Mucosa of descending colon (tissue), 3 donors: Measurements from ENCODE around the gene MVD. TPM values are rescaled to one million over a fixed set of nuclear protein-coding genes. Genes with fewer than 3 reads are reported as not detected.

ENCODE experiments used
- ATAC-seq: fragments of 200-7000 bp; cut with Tn5 transposase; one replicate; pipeline ENCODE4 v1.9.1; 2020; ENCODE audit warnings: mild to moderate bottlenecking, moderate library complexity
- DNase-seq, 3 donors: peaks; one replicate each; pipeline ENCODE4 v3.0.0-alpha.2; 2020
- H3K36me3 ChIP-seq: fragments of 200-600 bp; one replicate; pipeline ENCODE4 v1.8.0; 2021; ENCODE audit warnings: low read depth, mild to moderate bottlenecking
- H3K4me1 ChIP-seq: fragments of 200-600 bp; one replicate; pipeline ENCODE4 v1.8.0; 2021; ENCODE audit warnings: low read depth, mild to moderate bottlenecking
- H3K4me3 ChIP-seq: fragments of 200-600 bp; one replicate; pipeline ENCODE4 v1.8.0; 2021; ENCODE audit warnings: mild to moderate bottlenecking
- H3K9me3 ChIP-seq: fragments of 200-600 bp; one replicate; pipeline ENCODE4 v1.8.0; 2021; ENCODE audit warnings: mild to moderate bottlenecking
- intact Hi-C, 2 donors: fragments of 100-400 bp; cut with DNase I in 1 of 2; cut with micrococcal nuclease in 1 of 2; formaldehyde crosslinking; loops; one replicate each; pipeline versions ENCODE4 v1.11.0 to v1.11.1; 2022; cut with DNase I, micrococcal nuclease
- total RNA-seq, 3 donors: library from RNA; stranded (reverse); fragmentation: NEBNext Ultra II Directional in 2 of 3; extraction: Animal tissue kit (Norgen Biotek cat#: 25700) in 2 of 3; gene quantifications; one replicate each; pipeline versions ENCODE4 v1.2.1 to v1.2.4, GENCODE V29; 2021 to 2023
- TF ChIP-seq, protein P1 (sequence below): fragments of 200-600 bp; IDR thresholded peaks from one replicate; pipeline ENCODE4 v1.8.0; 2022; ENCODE audit warnings: antibody characterized with exemption, mild to moderate bottlenecking
- donor health status: DM: no; HTN: no; CAD: no; lungs with moderate emphysema.
- donor health status: DM: no; HTN: no; CAD: no.
- donor health status: DM: no; HTN: yes; CAD: no.

MVD gene
- total RNA-seq, 3 donors from 2014 or later: 42.7 to 89.5 (median 72.5) TPM

DNA sequence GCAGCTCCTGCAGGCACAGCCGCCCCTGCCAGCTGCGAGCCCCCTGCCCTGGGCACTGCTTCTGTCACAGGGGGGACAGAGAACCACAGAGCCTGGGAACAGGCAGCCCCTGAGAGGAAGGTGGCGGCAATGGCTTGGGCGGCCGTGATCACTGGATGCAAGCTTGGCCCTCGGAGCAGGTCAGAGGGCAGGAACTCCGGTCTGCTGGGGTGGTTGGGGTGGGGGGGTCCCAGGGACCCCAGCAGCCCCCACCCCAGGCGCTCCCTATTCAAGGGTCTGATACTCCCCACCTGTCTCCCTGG is 10.2 kb downstream of the MVD start:
- intact Hi-C loops: no loop called here
- ATAC-seq (no peak), DNase-seq (peak in 2 of 3 donors; percentile 33 to 58)
- no peaks in the 10 kb centered on the region for H3K9me3 ChIP-seq
- H3K4me3 ChIP-seq: no peak overlapping the region
- TF ChIP-seq, protein P1, sequence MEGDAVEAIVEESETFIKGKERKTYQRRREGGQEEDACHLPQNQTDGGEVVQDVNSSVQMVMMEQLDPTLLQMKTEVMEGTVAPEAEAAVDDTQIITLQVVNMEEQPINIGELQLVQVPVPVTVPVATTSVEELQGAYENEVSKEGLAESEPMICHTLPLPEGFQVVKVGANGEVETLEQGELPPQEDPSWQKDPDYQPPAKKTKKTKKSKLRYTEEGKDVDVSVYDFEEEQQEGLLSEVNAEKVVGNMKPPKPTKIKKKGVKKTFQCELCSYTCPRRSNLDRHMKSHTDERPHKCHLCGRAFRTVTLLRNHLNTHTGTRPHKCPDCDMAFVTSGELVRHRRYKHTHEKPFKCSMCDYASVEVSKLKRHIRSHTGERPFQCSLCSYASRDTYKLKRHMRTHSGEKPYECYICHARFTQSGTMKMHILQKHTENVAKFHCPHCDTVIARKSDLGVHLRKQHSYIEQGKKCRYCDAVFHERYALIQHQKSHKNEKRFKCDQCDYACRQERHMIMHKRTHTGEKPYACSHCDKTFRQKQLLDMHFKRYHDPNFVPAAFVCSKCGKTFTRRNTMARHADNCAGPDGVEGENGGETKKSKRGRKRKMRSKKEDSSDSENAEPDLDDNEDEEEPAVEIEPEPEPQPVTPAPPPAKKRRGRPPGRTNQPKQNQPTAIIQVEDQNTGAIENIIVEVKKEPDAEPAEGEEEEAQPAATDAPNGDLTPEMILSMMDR: no peak
- H3K4me1 ChIP-seq: peaks cover 9% of the 10 kb centered on the region
- no peaks in the 10 kb centered on the region for H3K36me3 ChIP-seq

DNA sequence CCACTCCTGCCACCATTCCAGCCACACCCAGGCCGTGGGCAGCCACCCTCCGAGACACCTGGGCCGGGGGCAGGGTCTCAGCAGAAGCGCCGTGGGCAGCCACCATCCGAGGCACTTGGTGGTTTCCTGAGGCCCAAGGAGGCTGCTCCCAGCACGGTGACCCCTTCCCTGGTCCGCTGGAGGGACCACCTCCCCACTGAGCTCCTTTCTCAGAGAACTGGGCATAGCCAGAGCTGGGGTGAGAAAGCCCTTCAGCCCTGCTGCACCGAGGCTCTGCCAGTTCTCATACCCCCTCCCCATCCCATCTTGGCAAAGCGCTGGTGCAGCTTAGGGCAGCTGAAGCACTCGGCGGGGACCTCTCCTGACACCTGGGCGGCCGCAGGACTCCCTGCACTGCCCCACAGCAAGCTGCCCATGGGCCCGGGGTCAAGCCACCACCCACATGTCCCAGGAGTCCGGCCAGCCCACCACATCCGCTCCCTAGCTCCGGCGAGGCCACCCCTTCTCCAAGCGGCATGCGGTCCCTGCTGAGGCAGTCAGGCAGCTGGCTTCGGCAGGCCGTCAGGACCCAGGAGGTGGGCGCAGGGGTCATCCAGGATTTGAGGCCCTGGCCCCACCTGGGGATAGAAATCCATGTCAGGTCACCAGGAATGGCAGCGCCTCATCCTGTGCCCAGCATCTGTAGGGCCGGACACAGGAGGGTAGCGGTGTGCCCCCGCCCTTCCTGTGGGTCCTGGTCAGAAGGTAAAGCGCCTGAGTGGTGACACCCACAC is 10.7 kb downstream of the MVD start:
- Histone ChIP-seq H3K4me3 (no peak overlapping the region), H3K36me3 (no peaks in the 10 kb centered on the region), H3K9me3 (no peaks in the 10 kb centered on the region), H3K4me1 (peaks cover 9% of the 10 kb centered on the region)
- TF ChIP-seq, protein P1: no peak
- DNase-seq: peak in 2 of 3 donors; percentile 41 to 64
- ATAC-seq: no peak
- intact Hi-C loops: no loop called here

DNA sequence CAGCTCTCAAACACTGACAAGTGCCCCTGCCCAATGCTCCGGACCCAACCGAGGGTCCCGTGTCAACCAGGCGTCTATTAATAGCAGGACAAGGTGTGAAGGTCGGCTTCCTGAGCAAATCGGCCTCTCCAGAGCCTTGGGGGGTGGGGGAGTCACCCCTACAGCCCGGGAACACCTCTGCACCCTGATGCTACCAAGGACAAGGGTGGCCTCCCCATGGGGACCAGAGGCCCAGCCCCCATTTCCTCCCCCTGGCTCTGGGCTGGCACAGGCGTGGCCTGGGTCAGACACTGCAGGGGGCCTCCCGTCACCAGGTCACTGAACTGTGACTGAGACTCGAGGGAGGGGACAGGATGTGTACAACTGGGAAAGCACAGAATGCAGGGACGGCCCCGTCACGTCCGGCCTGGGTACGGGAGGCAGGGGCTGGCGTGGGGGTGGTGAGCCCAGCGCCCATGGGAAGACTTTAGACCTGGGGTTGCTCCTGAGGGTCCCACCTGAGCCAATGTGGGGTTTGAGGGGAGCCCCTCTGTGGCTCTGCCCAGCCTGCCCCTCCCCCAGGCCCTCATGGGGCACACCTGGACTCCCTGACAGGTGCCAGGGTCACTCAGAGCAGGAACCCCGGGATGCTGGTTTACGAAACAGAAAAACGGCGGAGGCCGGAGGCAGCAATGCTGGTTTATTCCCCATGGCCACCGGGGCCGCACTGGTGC is 11.5 kb downstream of the MVD start:
- TF ChIP-seq, protein P1: no peak
- Histone ChIP-seq H3K36me3 (no peaks in the 10 kb centered on the region), H3K4me3 (peak overlapping the region; percentile 45), H3K4me1 (peaks cover 9% of the 10 kb centered on the region), H3K9me3 (no peaks in the 10 kb centered on the region)
- peak; percentile 59 to 92 (median 76) for DNase-seq
- intact Hi-C loops: no loop called here
- ATAC-seq: peak; percentile 59

DNA sequence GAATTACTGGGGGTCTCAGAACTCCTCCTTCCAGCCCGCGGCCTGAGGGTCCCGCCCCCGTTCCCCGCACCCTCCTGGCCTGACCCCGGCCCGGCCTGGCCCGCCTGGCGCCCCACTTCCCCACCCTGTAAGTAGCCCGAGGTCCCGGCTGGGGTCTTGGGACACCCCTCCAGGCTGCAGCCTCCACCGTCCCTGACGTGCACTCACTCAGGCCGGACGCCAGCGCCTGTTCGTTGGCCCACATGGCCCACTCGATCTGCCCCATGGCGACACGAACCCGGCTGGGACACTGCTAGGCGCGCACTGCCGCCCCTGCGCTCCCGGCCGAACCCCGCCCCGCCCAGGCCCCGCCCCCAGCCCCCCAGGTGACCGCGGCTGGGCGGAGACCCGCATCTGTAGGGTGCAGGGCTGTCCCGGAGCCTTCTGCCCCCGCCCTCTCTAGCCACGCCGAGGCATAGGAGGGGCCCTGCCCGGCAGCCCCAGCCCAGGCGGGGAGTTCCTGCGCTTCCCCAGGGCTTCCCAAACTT is 12.1 kb downstream of the MVD start, which contains the start of gene CYBA:
TSS of gene CYBA (minus strand) at position 305 of the 527 bp plus-strand sequence. CDS start at position 265, 40 bp downstream.
- H3K9me3 ChIP-seq: no peaks in the 10 kb centered on the region
- DNase-seq (peak; percentile 87 to 95 (median 93)), ATAC-seq (peak; percentile 85)
- no peaks in the 10 kb centered on the region for H3K36me3 ChIP-seq
- intact Hi-C loops: no loop called here
- H3K4me3 ChIP-seq: peak within 1 kb of the TSS; percentile 45
- TF ChIP-seq, protein P1: no peak
- peaks cover 11% of the 10 kb centered on the region for H3K4me1 ChIP-seq

DNA sequence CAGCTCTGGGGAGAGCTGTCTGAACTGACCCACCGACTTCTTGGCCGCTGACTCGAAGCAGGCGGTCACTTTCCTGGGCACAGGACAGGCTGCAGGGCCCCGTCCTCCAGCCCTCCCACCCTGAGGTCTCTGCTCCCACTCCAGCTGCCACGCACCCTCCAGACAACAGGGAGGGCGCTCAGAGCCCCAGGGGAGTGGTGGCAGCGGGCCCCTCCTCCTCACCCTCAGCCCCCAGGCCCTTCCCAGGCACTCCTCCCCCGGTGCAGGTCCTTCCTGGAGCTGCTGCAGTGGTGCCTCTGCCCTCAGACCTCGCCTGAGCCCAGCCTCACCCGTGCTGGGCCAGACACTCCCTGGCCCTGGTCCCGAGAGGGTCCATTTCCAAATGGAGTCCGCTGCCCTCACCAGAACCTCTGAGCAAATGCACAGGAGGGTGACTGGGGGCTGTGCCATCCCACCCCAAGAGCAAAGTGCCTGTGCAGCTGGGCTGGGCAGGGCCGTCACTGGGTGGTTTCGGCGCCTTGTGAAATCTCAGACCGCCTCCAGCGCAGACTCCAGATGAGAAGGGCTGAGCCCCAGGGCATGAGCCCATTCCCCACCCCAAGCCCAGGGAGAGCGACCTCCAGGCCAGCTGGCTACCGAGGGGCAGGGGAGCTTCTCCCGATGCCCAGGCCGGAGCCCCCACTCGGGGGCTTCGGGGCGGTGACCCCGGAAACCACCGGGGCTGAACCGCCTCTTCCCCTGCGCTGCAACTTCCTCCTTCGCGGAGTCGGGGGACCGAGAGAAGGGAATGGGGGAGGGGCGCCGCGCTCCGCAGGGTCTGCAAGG is 12.8 kb downstream of the MVD start:
- no peaks in the 10 kb centered on the region for H3K9me3 ChIP-seq
- H3K4me3 ChIP-seq: peak overlapping the region; percentile 45
- peak; percentile 52 for ATAC-seq
- DNase-seq: peak; percentile 63 to 86 (median 77)
- peaks cover 12% of the 10 kb centered on the region for H3K4me1 ChIP-seq
- H3K36me3 ChIP-seq: no peaks in the 10 kb centered on the region
- TF ChIP-seq, protein P1: no peak
- intact Hi-C loops: no loop called here
